ENCODE data around the gene TXK.

The TXK gene

DNA sequence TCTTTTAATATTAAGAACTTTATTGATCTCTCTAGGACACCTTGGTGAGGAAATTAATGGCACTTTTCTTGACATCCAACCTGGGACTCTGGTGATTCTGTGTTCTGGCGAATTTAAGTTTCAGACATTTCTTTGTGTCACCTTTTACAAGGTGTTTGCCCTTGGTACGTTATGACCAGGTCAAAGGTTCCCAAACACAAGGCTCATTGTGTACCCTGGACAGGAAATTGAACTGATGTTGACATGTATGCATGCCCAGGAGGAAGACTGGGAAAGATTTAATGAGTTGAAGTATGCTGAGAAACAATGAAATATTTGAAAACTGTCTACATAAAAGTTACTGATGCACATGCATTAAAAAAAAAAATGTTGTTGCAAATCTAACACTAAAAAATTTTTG, 95.4 kb downstream of the TXK start:
- H4K20me1 ChIP-seq (ENCODE audit: insufficient read depth, low read length, poor library complexity, severe bottlenecking) = no peaks in the 10 kb centered on the region
- TF ChIP-seq, protein P1, sequence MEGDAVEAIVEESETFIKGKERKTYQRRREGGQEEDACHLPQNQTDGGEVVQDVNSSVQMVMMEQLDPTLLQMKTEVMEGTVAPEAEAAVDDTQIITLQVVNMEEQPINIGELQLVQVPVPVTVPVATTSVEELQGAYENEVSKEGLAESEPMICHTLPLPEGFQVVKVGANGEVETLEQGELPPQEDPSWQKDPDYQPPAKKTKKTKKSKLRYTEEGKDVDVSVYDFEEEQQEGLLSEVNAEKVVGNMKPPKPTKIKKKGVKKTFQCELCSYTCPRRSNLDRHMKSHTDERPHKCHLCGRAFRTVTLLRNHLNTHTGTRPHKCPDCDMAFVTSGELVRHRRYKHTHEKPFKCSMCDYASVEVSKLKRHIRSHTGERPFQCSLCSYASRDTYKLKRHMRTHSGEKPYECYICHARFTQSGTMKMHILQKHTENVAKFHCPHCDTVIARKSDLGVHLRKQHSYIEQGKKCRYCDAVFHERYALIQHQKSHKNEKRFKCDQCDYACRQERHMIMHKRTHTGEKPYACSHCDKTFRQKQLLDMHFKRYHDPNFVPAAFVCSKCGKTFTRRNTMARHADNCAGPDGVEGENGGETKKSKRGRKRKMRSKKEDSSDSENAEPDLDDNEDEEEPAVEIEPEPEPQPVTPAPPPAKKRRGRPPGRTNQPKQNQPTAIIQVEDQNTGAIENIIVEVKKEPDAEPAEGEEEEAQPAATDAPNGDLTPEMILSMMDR (conservative IDR thresholded peaks at IDR 0.05; ENCODE audit: low read length) = no peak
- no peak for TF ChIP-seq EZH2phosphoT487 (IDR thresholded peaks at IDR 0.05; ENCODE audit: borderline replicate concordance)
- no peaks in the 10 kb centered on the region for H3K27me3 ChIP-seq (ENCODE audit: insufficient read depth, low read length, poor library complexity, severe bottlenecking)
- no peaks in the 10 kb centered on the region for H3K36me3 ChIP-seq (ENCODE audit: insufficient read depth, low read length)
- no peak overlapping the region for H3K4me2 ChIP-seq (ENCODE audit: low read depth, low read length, poor library complexity, severe bottlenecking)
- H3K9ac ChIP-seq (ENCODE audit: low read depth, low read length, poor library complexity, severe bottlenecking) = no peak overlapping the region
- H3K4me1 ChIP-seq (ENCODE audit: insufficient read depth, low read length, poor library complexity, severe bottlenecking) = no peaks in the 10 kb centered on the region
- no peaks in the 10 kb centered on the region for H3K9me2 ChIP-seq (replicated peaks; ENCODE audit: low read depth, low read length)
- no peaks in the 10 kb centered on the region for H3K9me3 ChIP-seq (ENCODE audit: insufficient read depth, low read depth, low read length)
- no peak overlapping the region for H3K4me3 ChIP-seq (ENCODE audit: low read length, poor library complexity, severe bottlenecking)
- no peak overlapping the region for H2AFZ ChIP-seq (ENCODE audit: low read length)
- H3K79me2 ChIP-seq (ENCODE audit: insufficient read depth, low read length) = no peaks in the 10 kb centered on the region
- no peaks in the 10 kb centered on the region for H3F3A ChIP-seq (ENCODE audit: low read depth)

DNA sequence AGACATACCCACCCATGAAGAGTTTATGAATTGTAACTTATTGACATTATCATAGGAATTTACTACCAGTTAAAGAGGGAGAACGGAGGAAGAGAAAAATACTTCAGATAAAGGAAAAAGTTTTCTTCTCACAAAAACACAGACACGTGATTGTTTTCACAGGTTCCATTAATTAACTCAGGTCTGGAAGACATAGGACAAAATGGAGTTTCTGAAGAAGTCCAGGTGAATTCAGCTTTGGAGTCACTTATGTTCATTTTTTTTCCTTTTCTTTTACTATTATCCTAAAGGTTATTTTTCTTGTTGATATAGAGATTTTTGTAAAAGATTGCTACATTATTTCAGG, 97.0 kb downstream of the TXK start:
- Histone ChIP-seq H3K4me2 (ENCODE audit: low read depth, low read length, poor library complexity, severe bottlenecking) (no peak overlapping the region), H2AFZ (ENCODE audit: low read length) (no peak overlapping the region)

DNA sequence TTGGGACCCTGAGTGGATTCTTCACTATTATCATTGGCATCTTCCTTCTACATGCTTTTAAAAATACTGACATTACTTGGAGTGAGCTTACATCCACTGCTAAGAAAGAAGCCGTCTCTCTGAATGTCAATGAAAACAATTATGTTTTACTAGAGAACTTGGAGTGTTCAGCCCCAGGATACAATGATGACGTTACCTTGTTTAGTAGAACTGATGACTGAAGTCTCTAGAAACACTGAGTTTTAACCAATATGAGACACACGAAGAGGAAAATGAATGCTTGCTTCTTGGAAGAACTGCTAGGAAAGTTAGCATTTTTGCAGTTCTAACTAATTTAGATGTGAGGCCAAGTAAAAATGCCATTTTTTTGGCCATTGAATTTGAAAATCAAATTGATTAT, 98.1 kb downstream of the TXK start:
- H4K20me1 ChIP-seq (ENCODE audit: insufficient read depth, low read length, poor library complexity, severe bottlenecking) = no peaks in the 10 kb centered on the region
- H3K4me3 ChIP-seq (ENCODE audit: low read length, poor library complexity, severe bottlenecking) = no peak overlapping the region
- TF ChIP-seq, protein P1 (conservative IDR thresholded peaks at IDR 0.05; ENCODE audit: low read length) = no peak
- TF ChIP-seq EZH2phosphoT487 (IDR thresholded peaks at IDR 0.05; ENCODE audit: borderline replicate concordance) = no peak
- H3K9ac ChIP-seq (ENCODE audit: low read depth, low read length, poor library complexity, severe bottlenecking) = no peak overlapping the region
- H2AFZ ChIP-seq (ENCODE audit: low read length) = no peak overlapping the region
- no peaks in the 10 kb centered on the region for H3K9me3 ChIP-seq (ENCODE audit: insufficient read depth, low read depth, low read length)
- H3K36me3 ChIP-seq (ENCODE audit: insufficient read depth, low read length) = no peaks in the 10 kb centered on the region
- no peak overlapping the region for H3K4me2 ChIP-seq (ENCODE audit: low read depth, low read length, poor library complexity, severe bottlenecking)
- no peaks in the 10 kb centered on the region for H3K79me2 ChIP-seq (ENCODE audit: insufficient read depth, low read length)
- no peaks in the 10 kb centered on the region for H3K9me2 ChIP-seq (replicated peaks; ENCODE audit: low read depth, low read length)
- H3K4me1 ChIP-seq (ENCODE audit: insufficient read depth, low read length, poor library complexity, severe bottlenecking) = no peaks in the 10 kb centered on the region
- no peaks in the 10 kb centered on the region for H3F3A ChIP-seq (ENCODE audit: low read depth)
- no peaks in the 10 kb centered on the region for H3K27me3 ChIP-seq (ENCODE audit: insufficient read depth, low read length, poor library complexity, severe bottlenecking)

More for the DNA sequence above, 97.0 kb downstream of the TXK start:
- Histone ChIP-seq H4K20me1 (ENCODE audit: insufficient read depth, low read length, poor library complexity, severe bottlenecking) (no peaks in the 10 kb centered on the region), H3K9me3 (ENCODE audit: insufficient read depth, low read depth, low read length) (no peaks in the 10 kb centered on the region), H3K9ac (ENCODE audit: low read depth, low read length, poor library complexity, severe bottlenecking) (no peak overlapping the region), H3K4me3 (ENCODE audit: low read length, poor library complexity, severe bottlenecking) (no peak overlapping the region), H3K27me3 (ENCODE audit: insufficient read depth, low read length, poor library complexity, severe bottlenecking) (no peaks in the 10 kb centered on the region), H3F3A (ENCODE audit: low read depth) (no peaks in the 10 kb centered on the region), H3K79me2 (ENCODE audit: insufficient read depth, low read length) (no peaks in the 10 kb centered on the region), H3K9me2 (replicated peaks; ENCODE audit: low read depth, low read length) (no peaks in the 10 kb centered on the region), H3K4me1 (ENCODE audit: insufficient read depth, low read length, poor library complexity, severe bottlenecking) (no peaks in the 10 kb centered on the region), H3K36me3 (ENCODE audit: insufficient read depth, low read length) (no peaks in the 10 kb centered on the region)
- TF ChIP-seq EZH2phosphoT487 (IDR thresholded peaks at IDR 0.05; ENCODE audit: borderline replicate concordance) = no peak
- TF ChIP-seq, protein P1 (conservative IDR thresholded peaks at IDR 0.05; ENCODE audit: low read length) = no peak
